ENCODE results near the gene TNS1.

TNS1 gene

GRCh38 chr2:217941886-217942728 is 60.7 kb downstream of the TNS1 start:
- DNase-seq, result no peak

GRCh38 chr2:217941339-217941738 is 61.5 kb downstream of the TNS1 start:
- no peak for DNase-seq

GRCh38 chr2:217940261-217941220 is 62.3 kb downstream of the TNS1 start:
- no peak for DNase-seq

GRCh38 chr2:217939629-217940245 is 63.1 kb downstream of the TNS1 start:
- DNase-seq, result no peak

GRCh38 chr2:217939220-217939619 is 63.6 kb downstream of the TNS1 start:
- no peak for DNase-seq

GRCh38 chr2:217938036-217938435 is 64.8 kb downstream of the TNS1 start:
- DNase-seq, result no peak

GRCh38 chr2:217937446-217937845 is 65.3 kb downstream of the TNS1 start:
- DNase-seq, result no peak

GRCh38 chr2:217936952-217937351 is 65.8 kb downstream of the TNS1 start:
- DNase-seq, result no peak

- no peak for DNase-seq
Measured at GRCh38 chr2:217935901-217936684, 66.7 kb downstream of the TNS1 start.

GRCh38 chr2:217935235-217935879 is 67.4 kb downstream of the TNS1 start:
- DNase-seq, result no peak

GRCh38 chr2:217934321-217935131 is 68.3 kb downstream of the TNS1 start:
- DNase-seq, result no peak

- no peak for DNase-seq
Measured at GRCh38 chr2:217933617-217933993, 69.2 kb downstream of the TNS1 start.

- DNase-seq, result no peak
Measured at GRCh38 chr2:217932803-217933616, 69.8 kb downstream of the TNS1 start.

GRCh38 chr2:217931846-217932560 is 70.8 kb downstream of the TNS1 start:
- DNase-seq, result no peak

- DNase-seq, result no peak
Measured at GRCh38 chr2:217930761-217931563, 71.8 kb downstream of the TNS1 start.

GRCh38 chr2:217929757-217930707 is 72.8 kb downstream of the TNS1 start:
- DNase-seq, result no peak

- no peak for DNase-seq
Measured at GRCh38 chr2:217929272-217929671, 73.5 kb downstream of the TNS1 start.
